Sigmoid colon (tissue), 7 donors: ENCODE measurements around the gene ALPG. TPM values are rescaled to one million over a fixed set of nuclear protein-coding genes. Genes with fewer than 3 reads are reported as not detected.

Source experiments
- DNase-seq: peaks from one replicate; pipeline ENCODE4 v3.0.0-alpha.2; 2019
- H3K27ac ChIP-seq, 4 donors: fragments of 200-600 bp; sonication (generic); one replicate each; pipeline ENCODE4 v1.5.1; 2016 to 2019; ENCODE audit warnings: mild to moderate bottlenecking in 1 of 4
- H3K27me3 ChIP-seq, 3 donors: fragments of 200-600 bp; sonication (generic); one replicate each; pipeline ENCODE4 v1.5.1; 2019; ENCODE audit warnings: mild to moderate bottlenecking in 1 of 3
- H3K36me3 ChIP-seq, 4 donors: fragments of 200-600 bp; sonication (generic); one replicate each; pipeline ENCODE4 v1.5.1; 2016 to 2019
- H3K4me1 ChIP-seq, 4 donors: fragments of 200-600 bp; sonication (generic); one replicate each; pipeline ENCODE4 v1.5.1; 2017 to 2019
- H3K4me3 ChIP-seq, 4 donors: fragments of 200-600 bp; sonication (generic); one replicate each; pipeline ENCODE4 v1.5.1; 2017 to 2019; ENCODE audit warnings: mild to moderate bottlenecking in 2 of 4, moderate library complexity in 1 of 4
- H3K9me3 ChIP-seq, 4 donors: fragments of 200-600 bp in 3 of 4; sonication (generic) in 3 of 4; one replicate each; pipeline versions ENCODE4 v1.5.1 to v1.6.1; 2013 to 2019
- CTCF ChIP-seq, 4 experiments: fragments of 450-650 bp in 3 of 4; fragments of 200-600 bp in 1 of 4; IDR thresholded peaks; one replicate each; pipeline ENCODE4 v1.5.1; 2016 to 2019; ENCODE audit warnings: antibody characterized with exemption in 4 of 4, mild to moderate bottlenecking in 3 of 4, moderate library complexity in 2 of 4
- EP300 ChIP-seq, 4 donors: sonication (generic); formaldehyde crosslinking; IDR thresholded peaks; one replicate each; pipeline ENCODE4 v1.6.1; 2017; ENCODE audit warnings: antibody characterized with exemption in 4 of 4
- POLR2A ChIP-seq, 2 donors: fragments of 450-650 bp; IDR thresholded peaks; one replicate each; pipeline ENCODE4 v1.6.1; 2016; ENCODE audit warnings: antibody characterized with exemption in 2 of 2, mild to moderate bottlenecking in 2 of 2, moderate library complexity in 2 of 2
- POLR2AphosphoS5 ChIP-seq, 4 donors: sonication (generic); formaldehyde crosslinking; IDR thresholded peaks; one replicate each; pipeline ENCODE4 v1.6.1; 2017; ENCODE audit warnings: antibody characterized with exemption in 4 of 4
- WGBS, 2 donors: extraction: QIAGEN DNeasy Blood & Tissue Kit; methylation state at CpG; one replicate each; pipeline ENCODE4 v1.1.7; 2013; 5-methylcytosine and 5-hydroxymethylcytosine counted together
- intact Hi-C: fragments of 100-400 bp; cut with DNase I; formaldehyde crosslinking; loops from one replicate; pipeline ENCODE4 v1.15.1; 2023
- polyA plus RNA-seq, 3 donors: library from polyadenylated mRNA; stranded (reverse); fragments of 200-250 nt; gene quantifications; one replicate each; pipeline ENCODE4 v1.2.3, GENCODE V29; 2013
- total RNA-seq, 4 donors: library from RNA; depleted of rRNA; stranded (reverse); fragments of >200 nt; gene quantifications; one replicate each; pipeline ENCODE4 v1.1.0, GENCODE V29; 2016
- donor health status: healthy with polysubstance abuse.
- donor health status: Bipolar disorder and iron deficiency.
- donor health status: healthy.

Gene ALPG
- total and polyA plus RNA-seq, 7 donors: 0.10 TPM; not detected in 6

DNA sequence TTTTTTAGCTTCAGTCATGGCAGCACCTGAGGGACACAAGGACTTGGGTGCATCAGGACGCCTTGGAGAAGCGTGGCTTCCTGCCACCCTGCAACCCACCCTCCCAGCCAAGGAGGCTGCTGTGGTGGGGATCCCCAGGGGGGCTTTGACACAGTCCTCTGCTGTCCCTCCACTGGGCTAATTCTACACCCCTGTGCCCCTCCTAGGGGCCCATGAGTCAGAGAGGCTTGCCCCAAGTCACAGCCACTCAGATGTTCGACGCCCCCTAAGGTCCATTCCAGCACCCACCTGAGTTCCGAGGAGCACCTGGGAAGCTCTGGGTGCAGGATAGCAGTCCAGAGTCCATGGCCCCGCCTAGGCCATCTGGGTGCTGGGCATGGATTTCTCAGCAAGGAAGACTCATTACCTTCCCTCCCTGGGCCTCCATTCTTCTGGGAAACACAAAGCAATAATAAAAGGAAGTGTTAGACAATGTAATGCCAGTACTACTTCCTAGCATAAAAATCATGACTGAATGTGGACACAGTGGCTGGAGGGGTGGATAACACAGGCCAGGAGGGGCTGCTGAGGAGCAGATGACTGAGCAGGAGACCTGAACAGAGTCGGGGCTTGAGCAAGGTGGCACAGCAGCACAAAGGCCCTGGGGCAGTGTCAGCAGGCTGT lies 3.7 kb downstream of the ALPG start:
- H3K9me3 ChIP-seq: no peaks in the 10 kb centered on the region
- TF ChIP-seq POLR2A (IDR thresholded peaks at IDR 0.05) (no peak), EP300 (IDR thresholded peaks at IDR 0.05) (no peak), POLR2AphosphoS5 (IDR thresholded peaks at IDR 0.05) (no peak), CTCF (IDR thresholded peaks at IDR 0.05) (no peak)
- WGBS, 2 donors: 44 to 76% methylated on average over 7 of the region's 7 CpGs

DNA sequence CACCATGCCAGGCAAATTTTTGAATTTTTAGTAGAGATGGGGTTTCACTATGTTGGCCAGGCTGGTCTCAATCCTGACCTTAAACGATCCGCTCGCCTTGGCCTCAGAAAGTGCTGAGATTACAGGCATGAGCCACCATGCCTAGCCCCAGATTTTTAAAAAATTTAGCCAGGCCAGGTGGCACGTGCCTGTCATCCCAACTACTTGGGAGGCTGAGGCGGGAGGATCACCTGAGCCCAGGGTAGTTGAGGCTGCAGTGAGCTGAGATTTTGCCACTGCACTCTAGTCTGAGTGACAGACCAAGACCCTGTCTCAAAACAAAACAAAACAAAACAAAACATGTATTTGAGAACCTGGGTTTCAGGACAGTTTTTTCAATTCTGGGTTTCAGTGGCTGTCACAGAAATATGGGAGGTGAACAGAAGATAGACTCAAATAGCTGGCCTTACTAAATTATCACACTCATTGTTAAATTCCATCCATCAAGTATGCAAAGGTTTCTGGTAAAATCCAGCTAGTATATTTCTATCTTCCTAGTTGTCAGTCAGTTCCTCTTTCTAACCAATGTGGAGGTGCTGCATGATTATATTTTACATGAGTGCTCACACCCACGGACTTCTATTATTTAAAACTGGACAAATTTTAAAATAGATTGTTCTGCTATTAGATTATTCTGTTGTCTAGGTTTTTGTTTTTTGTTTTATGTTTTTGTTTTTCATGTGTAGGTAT lies 5.4 kb downstream of the ALPG start:
- TF ChIP-seq CTCF (IDR thresholded peaks at IDR 0.05) (no peak), POLR2A (IDR thresholded peaks at IDR 0.05) (no peak), POLR2AphosphoS5 (IDR thresholded peaks at IDR 0.05) (no peak), EP300 (IDR thresholded peaks at IDR 0.05) (no peak)
- no peak for DNase-seq
- WGBS, 2 donors: 86 to 91% methylated on average over 6 of the region's 6 CpGs
- Histone ChIP-seq H3K9me3 (no peaks in the 10 kb centered on the region), H3K36me3 (no peaks in the 10 kb centered on the region), H3K4me1 (no peaks in the 10 kb centered on the region), H3K4me3 (no peak overlapping the region), H3K27ac (no peak overlapping the region), H3K27me3 (peaks cover 0 to 29% (median 5%) of the 10 kb centered on the region in 3 donors)
- intact Hi-C loops: no loop called here

More for the DNA sequence above, 3.7 kb downstream of the ALPG start:
- DNase-seq: no peak
- Histone ChIP-seq H3K27ac (no peak overlapping the region), H3K4me1 (no peaks in the 10 kb centered on the region), H3K4me3 (no peak overlapping the region), H3K27me3 (peaks cover 0 to 16% (median 0%) of the 10 kb centered on the region in 3 donors), H3K36me3 (no peaks in the 10 kb centered on the region)
- intact Hi-C loops: no loop called here

DNA sequence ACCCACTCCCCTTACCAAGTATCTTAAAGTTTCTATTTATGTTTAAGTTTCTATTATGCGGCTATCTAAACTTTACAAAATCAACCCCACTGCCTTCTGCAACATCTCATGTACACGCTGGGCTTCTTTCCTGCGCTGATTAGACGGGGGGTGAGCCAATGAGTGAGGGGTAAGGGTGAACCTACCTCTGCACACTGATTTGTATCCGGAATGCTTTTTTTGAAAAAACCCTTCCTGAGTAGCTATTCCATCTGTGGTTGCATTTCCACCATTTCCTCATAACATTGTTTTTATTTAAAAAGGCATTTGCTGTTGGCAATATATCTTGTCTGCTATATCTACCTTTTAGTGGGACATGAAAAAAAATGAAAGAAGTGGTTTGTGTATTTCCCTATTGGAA lies 6.3 kb downstream of the ALPG start:
- WGBS, 2 donors: 34 to 77% methylated on average over 5 of the region's 5 CpGs
- peaks cover 0 to 38% (median 14%) of the 10 kb centered on the region in 3 donors for H3K27me3 ChIP-seq

GRCh38 chr2:232415138-232415690 lies 8.6 kb downstream of the ALPG start:
- Histone ChIP-seq H3K36me3 (no peaks in the 10 kb centered on the region), H3K27ac (no peak overlapping the region), H3K27me3 (peaks cover 10 to 53% (median 36%) of the 10 kb centered on the region in 3 donors), H3K4me3 (no peak overlapping the region), H3K9me3 (no peaks in the 10 kb centered on the region), H3K4me1 (peaks cover 0 to 21% (median 15%) of the 10 kb centered on the region in 4 donors)
- intact Hi-C loops: no loop called here
- no peak for DNase-seq
- 80 to 87% methylated on average over 8 of the region's 8 CpGs for WGBS, 2 donors
- TF ChIP-seq POLR2A (IDR thresholded peaks at IDR 0.05) (no peak), CTCF (IDR thresholded peaks at IDR 0.05) (no peak), EP300 (IDR thresholded peaks at IDR 0.05) (no peak), POLR2AphosphoS5 (IDR thresholded peaks at IDR 0.05) (no peak)

More for the DNA sequence above, 6.3 kb downstream of the ALPG start:
- Histone ChIP-seq H3K4me1 (no peaks in the 10 kb centered on the region), H3K36me3 (no peaks in the 10 kb centered on the region), H3K4me3 (no peak overlapping the region), H3K9me3 (no peaks in the 10 kb centered on the region), H3K27ac (no peak overlapping the region)
- intact Hi-C loops: no loop called here
- TF ChIP-seq POLR2AphosphoS5 (IDR thresholded peaks at IDR 0.05): no peak
- TF ChIP-seq CTCF (IDR thresholded peaks at IDR 0.05): no peak
- no peak for TF ChIP-seq EP300 (IDR thresholded peaks at IDR 0.05)
- no peak for TF ChIP-seq POLR2A (IDR thresholded peaks at IDR 0.05)
- DNase-seq: no peak
